GM12865 (cell line): ENCODE data around the gene NEUROG1.

Experiments
- DNase-seq: peaks from one replicate; pipeline ENCODE4 v3.0.0; 2010; ENCODE audit warnings: low read depth
- H3K4me3 ChIP-seq: 2 replicates; pipeline ENCODE4 v1.5.1; 2011; ENCODE audit warnings: mild to moderate bottlenecking, low read depth, low read length, control low read depth
- CTCF ChIP-seq: IDR thresholded peaks from 2 replicates; pipeline ENCODE4 v1.5.1; 2011; ENCODE audit warnings: low read length, control low read depth, low read depth, inconsistent platforms; ENCODE audit not compliant: insufficient read depth; ENCODE audit errors: missing control alignments

NEUROG1 gene

GRCh38 chr5:135526924-135527323 lies 8.8 kb downstream of the NEUROG1 start:
- no peak for TF ChIP-seq CTCF
- H3K4me3 ChIP-seq = no peak overlapping the region
- no peak for DNase-seq

GRCh38 chr5:135521964-135522363 lies 13.8 kb downstream of the NEUROG1 start:
- no peak for DNase-seq
- no peak for TF ChIP-seq CTCF
- H3K4me3 ChIP-seq = no peak overlapping the region

GRCh38 chr5:135517631-135518030 lies 18.1 kb downstream of the NEUROG1 start:
- no peak overlapping the region for H3K4me3 ChIP-seq
- TF ChIP-seq CTCF = no peak

GRCh38 chr5:135514116-135514515 lies 21.6 kb downstream of the NEUROG1 start:
- no peak overlapping the region for H3K4me3 ChIP-seq
- no peak for DNase-seq
- TF ChIP-seq CTCF = no peak

More at GRCh38 chr5:135517631-135518030, 18.1 kb downstream of the NEUROG1 start:
- no peak for DNase-seq

GRCh38 chr5:135511761-135512575 lies 23.8 kb downstream of the NEUROG1 start:
- DNase-seq = no peak
- no peak for TF ChIP-seq CTCF
- no peak overlapping the region for H3K4me3 ChIP-seq

GRCh38 chr5:135509995-135510394 lies 25.8 kb downstream of the NEUROG1 start:
- no peak overlapping the region for H3K4me3 ChIP-seq
- TF ChIP-seq CTCF = no peak
- DNase-seq = no peak

GRCh38 chr5:135508496-135509005 lies 27.2 kb downstream of the NEUROG1 start:
- no peak for TF ChIP-seq CTCF
- DNase-seq = no peak
- H3K4me3 ChIP-seq = no peak overlapping the region
